ENCODE measurements around the gene LYRM4. TPM values are rescaled to one million over a fixed set of nuclear protein-coding genes. Genes with fewer than 3 reads are reported as not detected.

LYRM4 gene
- polyA plus RNA-seq, 1 donor (not counting 4 experiments of a cell fraction or from before 2014, with no cell fraction given): 41.1 TPM

GRCh38 chr6:5059036-5059896 lies 201.5 kb downstream of the LYRM4 start:
- DNase-seq (ENCODE audit: low read depth, low spot score): no peak
- H3K27me3 ChIP-seq (ENCODE audit: control insufficient read depth, extremely low read depth, insufficient read depth, low read length): no peaks in the 10 kb centered on the region
- no peaks in the 10 kb centered on the region for H3K9me3 ChIP-seq (ENCODE audit: control insufficient read depth, low read depth, low read length)
- H2AFZ ChIP-seq (ENCODE audit: control insufficient read depth, low read length): no peak overlapping the region
- H3K79me2 ChIP-seq (ENCODE audit: control insufficient read depth, insufficient read depth, low read length): no peaks in the 10 kb centered on the region
- no peaks in the 10 kb centered on the region for H4K20me1 ChIP-seq (ENCODE audit: control insufficient read depth, extremely low read depth, insufficient read depth, low read length)
- no peak overlapping the region for H3K4me3 ChIP-seq (ENCODE audit: control insufficient read depth in 2 of 3, extremely low read depth in 1 of 3, insufficient read depth in 2 of 3, low read depth in 1 of 3, low read length in 3 of 3)
- no peak overlapping the region for H3K4me2 ChIP-seq (ENCODE audit: control insufficient read depth, extremely low read depth, insufficient read depth, low read depth, low read length)
- H3K4me1 ChIP-seq (ENCODE audit: control insufficient read depth, extremely low read depth, insufficient read depth, low read length): no peaks in the 10 kb centered on the region
- no peak for FAIRE-seq
- no peak overlapping the region for H3K27ac ChIP-seq (ENCODE audit: control insufficient read depth, insufficient read depth, low read length)
- no peak overlapping the region for H3K9ac ChIP-seq (ENCODE audit: control insufficient read depth, extremely low read depth, insufficient read depth, low read length)
- H3K36me3 ChIP-seq (ENCODE audit: control insufficient read depth in 2 of 2, extremely low read depth in 1 of 2, insufficient read depth in 2 of 2, low read length in 2 of 2): no peaks in the 10 kb centered on the region
- dilution Hi-C loops (cut with MboI; ENCODE audit: extremely low pct_ligation_motif_present, low sequenced_read_pairs): no loop called here
- TF ChIP-seq EZH2 (IDR thresholded peaks at IDR 0.05; ENCODE audit: low read length) (no peak), CTCF (optimal IDR thresholded peaks at IDR 0.05 in 1 of 3, IDR thresholded peaks at IDR 0.05 in 1 of 3, conservative IDR thresholded peaks at IDR 0.05 in 1 of 3; ENCODE audit: extremely low read depth in 1 of 3, insufficient read depth in 2 of 3, low read length in 3 of 3) (no peak)
- no peaks in the 10 kb centered on the region for H3K9me1 ChIP-seq (ENCODE audit: control insufficient read depth, extremely low read depth, insufficient read depth, low read length)

Small RNA genes lying within 50 kb of the gene (small RNA-seq; reads per million reads assigned to genes)
- gene MIR3691 (ENCODE audit: insufficient read length in 3 of 3, low read depth in 3 of 3, low replicate concordance in 1 of 3): 0 to 2.7 (median 0.50) reads per million in 3 experiments

Other genes starting within 250 kb of the LYRM4 start
- gene PPP1R3G, start 175.6 kb downstream of the LYRM4 start, polyA plus RNA-seq: 0.01 to 0.06 TPM (median 0.02 TPM) in 3 replicates
- 19.0 to 26.7 TPM (median 21.3 TPM) in 3 replicates for gene FARS2, start 563 bp upstream of the LYRM4 start, polyA plus RNA-seq